ENCODE measurements around the gene PROCA1.

DNA sequence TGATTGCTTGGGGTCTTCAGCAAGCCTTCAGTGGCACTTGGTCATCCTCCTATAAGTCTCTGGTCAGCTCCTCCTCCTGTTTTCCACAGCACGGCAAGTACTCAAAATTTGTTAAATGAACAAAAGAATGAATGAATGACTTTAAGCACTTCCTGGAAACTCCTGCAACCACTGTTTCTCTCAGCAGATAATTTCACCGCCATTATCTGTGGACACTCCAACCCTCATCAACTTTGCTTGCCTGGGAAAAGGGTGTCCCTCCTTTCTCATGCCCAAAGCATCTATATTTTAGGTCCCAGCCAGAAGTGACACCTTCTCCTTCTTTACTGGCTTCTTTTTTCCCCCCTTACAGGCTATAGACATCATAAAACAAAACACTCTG lies 4.4 kb downstream of the PROCA1 start:
- TF ChIP-seq RXRA (IDR thresholded peaks at IDR 0.05; ENCODE audit: borderline replicate concordance, low read depth) (no peak), EP300 (IDR thresholded peaks at IDR 0.05; ENCODE audit: borderline replicate concordance in 1 of 2, low read depth in 1 of 2, low read length in 1 of 2) (no peak), EZH2phosphoT487 (IDR thresholded peaks at IDR 0.05; ENCODE audit: borderline replicate concordance, low read depth) (no peak), MAX (IDR thresholded peaks at IDR 0.05; ENCODE audit: low read depth) (no peak), JUND (IDR thresholded peaks at IDR 0.05) (no peak), GABPA (IDR thresholded peaks at IDR 0.05; ENCODE audit: low read depth) (no peak), ELF1 (IDR thresholded peaks at IDR 0.05) (no peak), SIN3A (IDR thresholded peaks at IDR 0.05; ENCODE audit: borderline replicate concordance, low read depth, low read length) (no peak), POLR2AphosphoS5 (IDR thresholded peaks at IDR 0.05; ENCODE audit: low read depth, low read length) (no peak), RAD21 (IDR thresholded peaks at IDR 0.05; ENCODE audit: low read length) (no peak), NRF1 (IDR thresholded peaks at IDR 0.05; ENCODE audit: low read depth, low read length) (no peak)
- TF ChIP-seq, protein P1, sequence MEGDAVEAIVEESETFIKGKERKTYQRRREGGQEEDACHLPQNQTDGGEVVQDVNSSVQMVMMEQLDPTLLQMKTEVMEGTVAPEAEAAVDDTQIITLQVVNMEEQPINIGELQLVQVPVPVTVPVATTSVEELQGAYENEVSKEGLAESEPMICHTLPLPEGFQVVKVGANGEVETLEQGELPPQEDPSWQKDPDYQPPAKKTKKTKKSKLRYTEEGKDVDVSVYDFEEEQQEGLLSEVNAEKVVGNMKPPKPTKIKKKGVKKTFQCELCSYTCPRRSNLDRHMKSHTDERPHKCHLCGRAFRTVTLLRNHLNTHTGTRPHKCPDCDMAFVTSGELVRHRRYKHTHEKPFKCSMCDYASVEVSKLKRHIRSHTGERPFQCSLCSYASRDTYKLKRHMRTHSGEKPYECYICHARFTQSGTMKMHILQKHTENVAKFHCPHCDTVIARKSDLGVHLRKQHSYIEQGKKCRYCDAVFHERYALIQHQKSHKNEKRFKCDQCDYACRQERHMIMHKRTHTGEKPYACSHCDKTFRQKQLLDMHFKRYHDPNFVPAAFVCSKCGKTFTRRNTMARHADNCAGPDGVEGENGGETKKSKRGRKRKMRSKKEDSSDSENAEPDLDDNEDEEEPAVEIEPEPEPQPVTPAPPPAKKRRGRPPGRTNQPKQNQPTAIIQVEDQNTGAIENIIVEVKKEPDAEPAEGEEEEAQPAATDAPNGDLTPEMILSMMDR (IDR thresholded peaks at IDR 0.05), result no peak
- TF ChIP-seq, protein P2, sequence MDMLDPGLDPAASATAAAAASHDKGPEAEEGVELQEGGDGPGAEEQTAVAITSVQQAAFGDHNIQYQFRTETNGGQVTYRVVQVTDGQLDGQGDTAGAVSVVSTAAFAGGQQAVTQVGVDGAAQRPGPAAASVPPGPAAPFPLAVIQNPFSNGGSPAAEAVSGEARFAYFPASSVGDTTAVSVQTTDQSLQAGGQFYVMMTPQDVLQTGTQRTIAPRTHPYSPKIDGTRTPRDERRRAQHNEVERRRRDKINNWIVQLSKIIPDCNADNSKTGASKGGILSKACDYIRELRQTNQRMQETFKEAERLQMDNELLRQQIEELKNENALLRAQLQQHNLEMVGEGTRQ (IDR thresholded peaks at IDR 0.05; ENCODE audit: borderline replicate concordance, low read depth, low read length), result no peak
